Keratinocyte (primary cell): ENCODE data around the gene ITGB5.

Source experiments
- CTCF ChIP-seq, 3 experiments: IDR thresholded peaks in 1 of 3; conservative IDR thresholded peaks in 1 of 3; optimal IDR thresholded peaks in 1 of 3; 2 replicates in 2 of 3; 3 replicates in 1 of 3; pipeline versions ENCODE3 to v1.5.1; 2011; ENCODE audit warnings: low read length in 3 of 3, mild to moderate bottlenecking in 3 of 3, moderate library complexity in 2 of 3, control low read depth in 1 of 3, inconsistent platforms in 1 of 3; ENCODE audit not compliant: insufficient read depth in 2 of 3; ENCODE audit errors: extremely low read depth in 1 of 3
- EZH2 ChIP-seq: IDR thresholded peaks from one replicate; pipeline ENCODE4 v1.6.1; 2012; ENCODE audit warnings: inconsistent platforms, mild to moderate bottlenecking, low read length, moderate library complexity

- TF ChIP-seq CTCF (optimal IDR thresholded peaks at IDR 0.05 in 1 of 3, IDR thresholded peaks at IDR 0.05 in 1 of 3, conservative IDR thresholded peaks at IDR 0.05 in 1 of 3; ENCODE audit: extremely low read depth in 1 of 3, insufficient read depth in 2 of 3, low read length in 3 of 3) (no peak), EZH2 (no peak)
Measured at GRCh38 chr3:124766113-124767095, 120.8 kb downstream of the ITGB5 start.
